EH (cell line): ENCODE measurements around the gene SERPINB5.

Experiments used
- DNase-seq: peaks from one replicate; pipeline ENCODE4 v3.0.0-alpha.2; 2015; ENCODE audit warnings: low read depth

Gene SERPINB5

GRCh38 chr18:63470751-63471150 lies 6.0 kb upstream of the SERPINB5 start:
- no peak for DNase-seq

DNA sequence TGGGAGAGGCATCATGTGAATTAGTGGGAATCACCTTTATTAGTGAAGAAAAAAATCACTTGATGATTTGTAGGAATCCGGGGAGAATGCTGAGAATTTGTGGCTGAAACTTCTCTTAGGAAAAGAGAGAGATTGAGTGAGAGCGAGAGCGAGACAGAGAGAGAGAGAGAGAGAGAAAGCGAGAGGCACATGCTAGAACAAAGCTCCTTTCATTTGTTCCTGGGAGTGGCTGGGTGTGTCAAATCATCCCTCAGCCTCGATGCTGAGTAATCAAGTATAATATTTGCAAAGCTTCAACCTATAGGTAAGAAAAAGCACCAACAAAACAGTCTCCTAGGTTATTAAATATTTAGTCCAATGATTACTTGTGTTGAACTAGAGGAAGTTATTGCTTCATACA lies 4.4 kb upstream of the SERPINB5 start:
- no peak for DNase-seq

- no peak for DNase-seq
Measured at GRCh38 chr18:63477200-63477599, 442 bp downstream of the SERPINB5 start.

GRCh38 chr18:63477968-63478367 lies 1.2 kb downstream of the SERPINB5 start:
- peak; percentile 47 for DNase-seq

DNA sequence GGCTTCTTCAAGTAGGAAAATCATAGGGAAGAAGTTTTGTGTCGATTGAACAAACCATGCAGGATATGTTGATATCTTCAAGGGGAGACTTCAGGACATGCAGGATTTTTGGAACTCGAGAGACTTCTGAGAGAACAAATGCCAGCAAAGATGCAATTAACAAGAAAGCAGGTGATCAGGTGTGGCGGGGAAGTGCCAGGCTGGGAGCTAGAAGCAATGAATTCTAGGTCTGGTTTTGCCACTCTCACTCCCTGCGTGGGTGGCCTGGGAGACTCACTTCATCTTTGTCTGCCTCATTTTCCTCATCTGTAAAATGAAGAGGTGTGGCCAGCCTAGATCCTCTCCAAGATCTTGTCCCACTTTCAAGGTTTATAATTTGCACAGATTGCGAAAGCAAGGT lies 3.1 kb downstream of the SERPINB5 start:
- DNase-seq = no peak

DNA sequence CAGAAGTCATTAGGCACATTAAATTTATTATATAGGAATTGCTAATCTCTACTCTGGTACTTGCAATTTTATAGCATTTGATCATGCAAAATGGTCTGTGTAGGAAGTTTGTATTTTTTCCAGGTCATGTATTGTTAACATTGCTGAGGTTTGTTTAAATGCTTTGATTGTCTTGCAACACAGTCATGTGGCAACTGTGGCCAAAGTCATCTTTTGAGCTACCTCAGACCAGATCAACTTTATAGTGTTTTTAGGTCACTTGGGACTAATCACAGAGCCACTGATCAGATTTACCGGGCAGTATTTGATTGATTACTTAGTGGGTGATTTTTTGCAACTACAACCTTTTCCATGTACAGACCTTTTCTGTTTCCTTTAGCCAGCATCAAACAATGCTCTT lies 3.7 kb downstream of the SERPINB5 start:
- no peak for DNase-seq

DNA sequence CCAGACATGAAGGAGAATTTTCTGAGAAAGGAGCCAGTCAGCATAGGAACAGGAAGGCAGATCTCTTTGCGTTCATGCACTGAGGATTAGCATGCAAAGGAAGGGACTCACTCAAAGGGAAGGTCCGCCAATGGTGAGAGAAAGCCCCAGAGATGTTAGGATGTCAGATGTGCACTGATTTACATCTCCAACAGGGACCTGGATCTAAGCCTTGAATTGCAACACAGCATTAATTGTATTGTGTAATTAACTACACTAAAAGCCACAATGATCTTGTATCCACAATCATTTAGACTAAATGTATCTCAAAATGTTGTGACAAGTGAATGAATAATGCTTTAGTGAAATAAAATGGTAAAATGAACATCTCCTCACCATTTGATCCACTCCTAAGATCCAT lies 4.2 kb downstream of the SERPINB5 start:
- DNase-seq = no peak

- DNase-seq = peak; percentile 16
Measured at GRCh38 chr18:63487676-63488075, 10.9 kb downstream of the SERPINB5 start.

DNA sequence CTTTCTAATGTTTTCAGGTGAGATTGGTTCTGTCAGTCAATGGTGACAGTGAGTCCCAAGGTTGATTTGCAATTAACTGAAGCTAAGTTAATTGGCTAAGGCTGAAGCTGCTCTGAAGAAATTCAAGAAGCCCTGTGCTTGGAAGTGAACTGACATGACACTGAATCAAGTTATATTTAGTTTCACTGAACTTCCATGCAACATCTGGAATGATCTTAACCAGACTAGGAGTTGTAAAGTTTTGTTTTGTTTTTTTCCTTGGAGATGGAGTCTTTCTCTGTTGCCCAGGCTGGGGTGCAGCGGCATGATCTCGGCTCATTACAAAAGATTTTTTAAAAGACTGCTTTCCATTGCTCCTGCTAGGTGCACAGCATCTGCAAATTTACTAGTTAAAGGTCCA lies 11.4 kb downstream of the SERPINB5 start:
- DNase-seq = no peak

- DNase-seq = peak; percentile 44
Measured at GRCh38 chr18:63492851-63493250, 16.1 kb downstream of the SERPINB5 start.

DNA sequence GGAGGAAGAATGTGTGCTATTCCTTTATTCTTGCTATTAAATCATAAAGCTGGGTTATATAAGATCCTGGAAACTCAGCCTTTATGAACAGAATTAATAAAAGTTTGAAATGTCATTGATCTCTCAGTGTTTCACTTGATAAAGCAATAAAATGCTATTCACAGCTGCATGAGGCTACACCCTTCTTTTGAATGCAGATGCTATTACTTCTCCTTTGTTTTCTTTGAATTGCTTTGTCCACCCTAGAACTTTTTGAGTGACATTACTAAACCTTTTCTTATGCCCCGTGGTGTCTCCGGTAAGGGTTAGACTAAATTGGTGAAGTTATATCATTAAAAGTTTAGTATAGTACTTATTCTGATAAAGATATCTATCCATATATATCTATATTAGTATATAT lies 18.9 kb downstream of the SERPINB5 start:
- no peak for DNase-seq

DNA sequence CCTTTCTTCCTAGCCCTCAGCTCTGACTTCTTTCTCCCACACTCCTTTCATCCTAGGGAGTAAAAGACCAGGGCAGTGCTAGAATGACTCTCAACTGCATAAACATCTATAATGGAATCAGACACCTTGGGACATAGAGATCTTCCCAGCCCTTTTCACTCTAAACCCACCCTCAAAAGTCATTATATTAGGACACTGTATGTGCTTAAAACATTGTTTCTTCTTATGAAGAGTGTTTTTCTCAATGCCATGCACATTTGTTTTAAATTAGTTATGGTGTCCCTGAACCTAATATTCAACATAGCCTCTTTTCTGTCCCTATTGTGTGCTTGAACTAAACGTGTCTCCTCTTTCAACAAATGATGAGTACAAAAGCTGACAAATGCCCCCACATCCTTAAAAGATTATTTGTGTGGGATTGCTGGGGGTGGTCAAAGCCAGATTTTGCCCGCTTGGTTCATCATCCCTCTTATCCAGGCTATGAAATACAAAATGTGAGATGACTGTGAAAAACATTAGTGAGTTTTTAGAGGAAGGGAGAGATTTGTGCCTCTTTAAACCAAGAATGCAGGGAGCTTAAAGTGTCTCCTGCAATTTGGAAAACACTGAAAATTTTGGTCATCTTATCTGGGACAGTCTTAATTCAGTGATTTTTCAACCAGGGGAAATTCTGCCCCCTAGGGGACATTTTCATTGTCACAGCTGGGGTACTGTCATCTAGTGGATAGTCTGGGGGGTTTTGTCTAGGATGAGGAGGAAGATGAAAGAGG lies 29.0 kb downstream of the SERPINB5 start:
- peak; percentile 54 for DNase-seq

DNA sequence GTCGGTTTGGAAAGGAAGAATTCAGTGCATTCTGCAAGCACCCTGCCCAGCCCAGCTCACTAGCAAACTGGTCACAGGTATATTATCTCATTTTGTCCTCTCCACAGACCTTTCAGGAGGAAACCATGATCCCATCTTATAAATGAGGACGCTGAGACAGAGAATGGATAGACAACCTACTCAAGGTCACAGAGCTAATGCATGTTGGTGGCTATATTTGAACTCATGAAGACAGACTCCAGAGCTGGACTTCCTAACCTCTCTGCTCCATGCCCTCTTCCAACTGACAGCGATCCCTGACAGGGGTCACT lies 29.5 kb downstream of the SERPINB5 start:
- no peak for DNase-seq

DNA sequence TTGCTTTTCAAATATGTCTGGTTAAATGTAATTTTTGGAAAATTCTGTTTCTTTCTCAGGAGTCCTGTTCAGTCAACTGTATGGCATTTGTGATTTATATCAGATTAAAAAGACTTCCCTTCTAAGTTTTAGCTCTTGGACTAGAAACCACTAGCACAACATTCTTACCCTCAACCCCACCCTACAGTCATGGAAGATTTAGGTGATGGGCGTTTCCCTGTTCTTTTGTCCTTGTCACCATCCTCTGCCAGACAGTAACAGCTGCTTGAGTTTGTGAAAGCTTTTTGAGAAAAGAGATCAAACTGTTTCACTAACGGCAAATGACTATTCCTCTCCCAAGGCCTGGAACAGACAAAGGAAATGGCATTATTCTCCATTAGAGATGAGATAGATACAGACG lies 31.8 kb downstream of the SERPINB5 start:
- peak; percentile 25 for DNase-seq

- peak; percentile 74 for DNase-seq
Measured at GRCh38 chr18:63511285-63511684, 34.5 kb downstream of the SERPINB5 start.

- DNase-seq = no peak
Measured at GRCh38 chr18:63514326-63514725, 37.6 kb downstream of the SERPINB5 start.

- DNase-seq = no peak
Measured at GRCh38 chr18:63514888-63515678, 38.3 kb downstream of the SERPINB5 start.

DNA sequence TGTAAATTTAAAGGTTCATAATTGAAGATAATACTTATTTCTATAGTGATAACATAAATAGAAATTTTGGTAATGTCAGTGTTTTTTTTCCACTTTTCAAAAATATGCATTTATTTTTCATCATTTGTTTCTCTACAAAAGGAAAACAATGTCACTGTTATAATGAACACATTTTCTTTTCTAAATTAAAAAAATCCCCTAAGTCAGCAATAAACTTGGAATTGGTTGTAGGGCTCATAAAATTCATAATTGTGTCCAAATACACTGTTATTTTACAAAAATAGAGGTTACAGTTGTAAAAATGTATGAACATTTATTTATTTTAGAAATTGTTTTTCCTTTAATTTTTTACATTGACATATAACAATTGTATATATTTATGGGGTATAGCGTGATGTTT lies 39.0 kb downstream of the SERPINB5 start:
- DNase-seq = no peak

- peak; percentile 80 for DNase-seq
Measured at GRCh38 chr18:63518178-63519012, 41.6 kb downstream of the SERPINB5 start.

DNA sequence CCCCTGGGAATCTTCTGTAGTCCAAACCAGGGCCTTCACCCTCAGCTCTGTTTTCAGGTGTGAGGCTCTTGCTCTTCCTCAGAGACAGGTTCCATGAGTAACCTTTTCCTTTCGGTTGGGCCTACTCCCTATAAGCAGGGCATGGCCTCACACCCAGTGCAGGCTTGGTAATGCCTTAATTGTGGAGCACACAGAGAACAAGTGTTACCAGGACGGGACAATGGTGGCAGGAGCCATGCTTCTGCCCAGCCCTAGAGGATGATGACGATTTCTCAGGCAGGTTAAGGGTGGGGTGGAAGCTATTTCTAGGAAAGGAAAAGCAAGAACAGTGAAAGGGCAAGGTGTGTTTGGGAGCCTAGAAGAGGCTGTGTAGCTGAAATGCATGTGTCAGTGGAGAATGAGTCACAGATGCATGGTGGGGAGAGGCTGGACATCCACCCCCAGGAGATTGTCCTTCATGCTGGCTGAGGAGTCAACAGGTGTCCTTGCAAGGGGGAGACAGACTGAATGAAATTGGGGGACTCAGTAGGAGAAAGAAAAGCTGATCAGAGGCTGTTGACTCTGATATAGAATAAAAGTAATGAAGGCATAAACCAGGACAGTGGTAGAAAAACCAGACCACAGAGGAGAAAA lies 43.4 kb downstream of the SERPINB5 start:
- no peak for DNase-seq

DNA sequence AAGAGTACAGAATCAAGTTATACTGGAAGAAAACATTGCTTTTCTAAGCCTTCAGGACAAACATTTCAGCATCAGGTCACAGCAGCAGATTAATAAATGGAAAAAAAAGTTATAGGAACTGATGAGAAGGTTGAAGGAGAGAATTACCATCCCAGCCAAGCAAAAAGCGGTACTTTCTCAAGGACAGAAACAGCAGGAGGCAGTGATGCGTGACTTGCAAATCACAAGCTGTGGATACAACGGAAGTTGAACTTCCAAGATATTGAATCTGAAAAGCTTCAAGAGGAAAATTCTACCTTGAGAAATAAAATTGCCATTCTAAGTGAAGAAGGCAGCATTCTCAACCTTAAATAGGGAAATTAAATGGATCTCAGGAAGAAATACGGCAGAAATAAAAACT lies 46.9 kb downstream of the SERPINB5 start:
- DNase-seq = no peak

DNA sequence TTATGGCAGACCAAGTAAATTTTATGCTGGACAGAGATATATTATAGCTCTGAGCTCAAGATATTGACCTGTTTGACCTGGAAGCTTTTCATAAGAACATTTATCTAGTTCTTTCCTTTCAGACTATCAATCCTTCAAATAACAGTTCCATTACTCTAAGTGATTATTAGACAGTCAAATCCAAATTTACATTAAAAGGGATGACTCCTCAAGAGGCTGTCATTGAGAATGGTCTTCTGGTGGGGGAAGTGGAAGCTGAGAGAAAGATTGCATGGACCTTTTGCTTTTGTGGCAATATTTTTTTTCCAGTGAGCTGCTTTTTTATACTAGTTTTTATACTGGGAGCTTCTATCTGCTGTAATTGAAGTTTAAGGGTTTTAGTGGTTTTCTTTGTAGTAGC lies 50.5 kb downstream of the SERPINB5 start:
- no peak for DNase-seq
